ENCODE measurements around the gene TMX1.

The TMX1 gene

GRCh38 chr14:51293149-51293911 is 53.3 kb downstream of the TMX1 start:
- no peak for DNase-seq (ENCODE audit: low read depth in 2 of 2)

- no peak for DNase-seq (ENCODE audit: low read depth in 2 of 2)
Measured at GRCh38 chr14:51293912-51294389, 53.9 kb downstream of the TMX1 start.

- DNase-seq (ENCODE audit: low read depth in 2 of 2) = no peak
Measured at GRCh38 chr14:51294951-51295525, 55.0 kb downstream of the TMX1 start.

GRCh38 chr14:51295646-51296263 is 55.7 kb downstream of the TMX1 start:
- DNase-seq (ENCODE audit: low read depth in 2 of 2) = no peak

- DNase-seq (ENCODE audit: low read depth in 2 of 2) = no peak
Measured at GRCh38 chr14:51297066-51297465, 57.0 kb downstream of the TMX1 start.

GRCh38 chr14:51298895-51299294 is 58.8 kb downstream of the TMX1 start:
- no peak for DNase-seq (ENCODE audit: low read depth in 2 of 2)

- DNase-seq (ENCODE audit: low read depth in 2 of 2) = no peak
Measured at GRCh38 chr14:51302295-51303030, 62.4 kb downstream of the TMX1 start.

GRCh38 chr14:51304438-51304837 is 64.4 kb downstream of the TMX1 start:
- DNase-seq (ENCODE audit: low read depth in 2 of 2) = no peak

- DNase-seq (ENCODE audit: low read depth in 2 of 2) = no peak
Measured at GRCh38 chr14:51304941-51305340, 64.9 kb downstream of the TMX1 start.

GRCh38 chr14:51305751-51306150 is 65.7 kb downstream of the TMX1 start:
- DNase-seq (ENCODE audit: low read depth in 2 of 2) = no peak

All from stimulated activated CD8-positive, alpha-beta memory T cell treated with anti-CD3 and anti-CD28 coated beads, Interleukin-7, amount 100 ng/mL, for 1 hour (primary cell).